Heart left ventricle (tissue), 13 donors: Measurements from ENCODE around the gene ACP6.

ENCODE experiments used
- POLR2A ChIP-seq, 2 donors: fragments of 450-650 bp; IDR thresholded peaks; one replicate each; pipeline ENCODE4 v1.6.1; 2017; ENCODE audit warnings: antibody characterized with exemption in 2 of 2, mild to moderate bottlenecking in 2 of 2, moderate library complexity in 2 of 2
- TF ChIP-seq, protein P1 (sequence below), 12 donors: fragments of 200-600 bp; sonication (generic) in 4 of 12; IDR thresholded peaks; one replicate each; pipeline versions ENCODE4 v1.5.0 to v1.8.0; 2018 to 2022; ENCODE audit warnings: antibody characterized with exemption in 12 of 12, mild to moderate bottlenecking in 5 of 12
- donor health status: ischemic (EF 13 %, LVEDD 7.1; RV severe dilation, severe dysfunction).
- donor health status: DM: no; HTN: yes; CAD: no.
- donor health status: DM: no; HTN: no; CAD: no.
- donor health status: ischemic (EF 25% LVEDD 6.9; RV normal size, moderate dysfunction).
- donor health status: ischemic (EF 25% LVEDD 5.7; RV mildly dilated, moderate dysfunction).
- donor health status: ischemic (EF 35%, LVEDD 5.7; RV mildly dilated, moderate dysfunction).
- donor health status: nonischemic (EF 11% LVEDD 7.7; RV severe dilation, severe dysfunction).
- donor health status: DM: yes; HTN: yes; CAD: no.
- donor health status: PGD.
- donor health status: ischemic (EF 29% LVEDD 5.4; RV normal size, mild dysfunction).
- donor health status: nonischemic (EF 23%, LVEDD 6.1; RV moderate dilation, normal function).

- TF ChIP-seq, protein P1, sequence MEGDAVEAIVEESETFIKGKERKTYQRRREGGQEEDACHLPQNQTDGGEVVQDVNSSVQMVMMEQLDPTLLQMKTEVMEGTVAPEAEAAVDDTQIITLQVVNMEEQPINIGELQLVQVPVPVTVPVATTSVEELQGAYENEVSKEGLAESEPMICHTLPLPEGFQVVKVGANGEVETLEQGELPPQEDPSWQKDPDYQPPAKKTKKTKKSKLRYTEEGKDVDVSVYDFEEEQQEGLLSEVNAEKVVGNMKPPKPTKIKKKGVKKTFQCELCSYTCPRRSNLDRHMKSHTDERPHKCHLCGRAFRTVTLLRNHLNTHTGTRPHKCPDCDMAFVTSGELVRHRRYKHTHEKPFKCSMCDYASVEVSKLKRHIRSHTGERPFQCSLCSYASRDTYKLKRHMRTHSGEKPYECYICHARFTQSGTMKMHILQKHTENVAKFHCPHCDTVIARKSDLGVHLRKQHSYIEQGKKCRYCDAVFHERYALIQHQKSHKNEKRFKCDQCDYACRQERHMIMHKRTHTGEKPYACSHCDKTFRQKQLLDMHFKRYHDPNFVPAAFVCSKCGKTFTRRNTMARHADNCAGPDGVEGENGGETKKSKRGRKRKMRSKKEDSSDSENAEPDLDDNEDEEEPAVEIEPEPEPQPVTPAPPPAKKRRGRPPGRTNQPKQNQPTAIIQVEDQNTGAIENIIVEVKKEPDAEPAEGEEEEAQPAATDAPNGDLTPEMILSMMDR (IDR thresholded peaks at IDR 0.05), result peak; percentile 65 to 87 (median 77)
- TF ChIP-seq POLR2A (IDR thresholded peaks at IDR 0.05), result no peak
Observed at GRCh38 chr1:147700042-147701006, 30.0 kb upstream of the ACP6 start.
